Hepatocyte (in vitro differentiated cells): Measurements from ENCODE around the gene APOA1. TPM values are rescaled to one million over a fixed set of nuclear protein-coding genes. Genes with fewer than 3 reads are reported as not detected.

Source experiments
- DNase-seq: peaks from one replicate; pipeline ENCODE4 v3.0.0-alpha.2; 2016; ENCODE audit warnings: low spot score
- H2AFZ ChIP-seq: fragments of 200-600 bp; sonication (generic); 2 replicates; pipeline ENCODE4 v1.6.0; 2016; ENCODE audit warnings: antibody characterized with exemption, mild to moderate bottlenecking
- H3K27ac ChIP-seq: fragments of 200-600 bp; sonication (generic); 2 replicates; pipeline ENCODE4 v1.5.1; 2016; ENCODE audit warnings: mild to moderate bottlenecking
- H3K27me3 ChIP-seq: fragments of 200-600 bp; sonication (generic); 2 replicates; pipeline ENCODE4 v1.6.1; 2016
- H3K36me3 ChIP-seq: fragments of 200-600 bp; sonication (generic); replicated peaks from 2 replicates; pipeline ENCODE4 v1.5.1; 2016; ENCODE audit warnings: low read depth; ENCODE audit not compliant: insufficient read depth
- H3K4me1 ChIP-seq: fragments of 200-600 bp; sonication (generic); 2 replicates; pipeline ENCODE4 v1.5.1; 2016; ENCODE audit warnings: mild to moderate bottlenecking, moderate library complexity; ENCODE audit not compliant: insufficient read depth
- H3K4me2 ChIP-seq: fragments of 200-600 bp; sonication (generic); 2 replicates; pipeline ENCODE4 v1.6.0; 2016
- H3K4me3 ChIP-seq: fragments of 200-600 bp; sonication (generic); 2 replicates; pipeline ENCODE4 v1.5.1; 2016; ENCODE audit warnings: mild to moderate bottlenecking
- H3K79me2 ChIP-seq: fragments of 200-600 bp; sonication (generic); 2 replicates; pipeline ENCODE4 v1.6.0; 2017; ENCODE audit warnings: mild to moderate bottlenecking
- H3K9me2 ChIP-seq: fragments of 200-600 bp; sonication (generic); replicated peaks from 2 replicates; pipeline ENCODE4 v1.6.0; 2017; ENCODE audit warnings: mild to moderate bottlenecking; ENCODE audit not compliant: insufficient read depth
- H3K9me3 ChIP-seq: fragments of 200-600 bp; sonication (generic); 2 replicates; pipeline ENCODE4 v1.5.1; 2016; ENCODE audit warnings: low read depth, mild to moderate bottlenecking
- H4K20me1 ChIP-seq: fragments of 200-600 bp; sonication (generic); 2 replicates; pipeline ENCODE4 v1.6.0; 2016; ENCODE audit warnings: mild to moderate bottlenecking; ENCODE audit not compliant: insufficient read depth, poor library complexity, severe bottlenecking
- EZH2 ChIP-seq: fragments of 200-600 bp; sonication (generic); IDR thresholded peaks from 2 replicates; pipeline ENCODE4 v1.6.1; 2016; ENCODE audit warnings: antibody characterized with exemption, mild to moderate bottlenecking, borderline replicate concordance
- EZH2phosphoT487 ChIP-seq: fragments of 200-600 bp; sonication (generic); IDR thresholded peaks from one replicate; pipeline ENCODE4 v1.6.1; 2018; ENCODE audit warnings: antibody characterized with exemption, mild to moderate bottlenecking, low read depth, moderate library complexity; ENCODE audit not compliant: unreplicated experiment, severe bottlenecking
- WGBS: methylation state at CpG from one replicate; pipeline ENCODE4 v1.1.6; 2016; ENCODE audit warnings: low lambda C conversion rate; ENCODE audit errors: missing lambda C conversion rate; 5-methylcytosine and 5-hydroxymethylcytosine counted together
- polyA plus RNA-seq: library from polyadenylated mRNA; unstranded; fragments of >200 nt; fragmentation: Nextera tagmentation; extraction: Ambion mirVana; gene quantifications from 2 replicates; pipeline ENCODE4 v1.2.1, GENCODE V29; 2016
- total RNA-seq: library from RNA; depleted of rRNA; stranded (reverse); fragments of >200 nt; gene quantifications from 2 replicates; pipeline ENCODE4 v1.2.3, GENCODE V29; 2014
- TF ChIP-seq, protein P1 (sequence below): fragments of 200-600 bp; sonication (generic); IDR thresholded peaks from 2 replicates; pipeline ENCODE4 v1.5.1; 2016; ENCODE audit warnings: antibody characterized with exemption, mild to moderate bottlenecking; ENCODE audit not compliant: poor library complexity

The APOA1 gene
- total and polyA plus RNA-seq, 2 experiments from 2014 or later = 4,253 to 7,624 TPM

GRCh38 chr11:116788534-116788933 lies 48.9 kb downstream of the APOA1 start:
- 57% methylated on average over 4 of the region's 4 CpGs for WGBS
- peaks cover 12% of the 10 kb centered on the region for H3K4me1 ChIP-seq

GRCh38 chr11:116787786-116788486 lies 49.5 kb downstream of the APOA1 start, which contains the start of gene ZPR1:
TSS of gene ZPR1 (minus strand) at chr11:116788023. CDS start at chr11:116787990, 33 bp downstream.
- Histone ChIP-seq H3K9me2 (no peaks in the 10 kb centered on the region), H3K4me1 (peaks cover 12% of the 10 kb centered on the region), H3K27ac (peak within 1 kb of the TSS; percentile 92), H4K20me1 (no peaks in the 10 kb centered on the region), H3K36me3 (no peaks in the 10 kb centered on the region), H2AFZ (peak within 1 kb of the TSS; percentile 53), H3K79me2 (peaks cover 16% of the 10 kb centered on the region), H3K4me3 (peak within 1 kb of the TSS; percentile 31), H3K27me3 (no peaks in the 10 kb centered on the region), H3K4me2 (peak within 1 kb of the TSS; percentile 90), H3K9me3 (no peaks in the 10 kb centered on the region)
- DNase-seq = peak; percentile 88
- 2% methylated on average over 37 of the region's 56 CpGs for WGBS
- TF ChIP-seq EZH2phosphoT487 = no peak
- TF ChIP-seq, protein P1, sequence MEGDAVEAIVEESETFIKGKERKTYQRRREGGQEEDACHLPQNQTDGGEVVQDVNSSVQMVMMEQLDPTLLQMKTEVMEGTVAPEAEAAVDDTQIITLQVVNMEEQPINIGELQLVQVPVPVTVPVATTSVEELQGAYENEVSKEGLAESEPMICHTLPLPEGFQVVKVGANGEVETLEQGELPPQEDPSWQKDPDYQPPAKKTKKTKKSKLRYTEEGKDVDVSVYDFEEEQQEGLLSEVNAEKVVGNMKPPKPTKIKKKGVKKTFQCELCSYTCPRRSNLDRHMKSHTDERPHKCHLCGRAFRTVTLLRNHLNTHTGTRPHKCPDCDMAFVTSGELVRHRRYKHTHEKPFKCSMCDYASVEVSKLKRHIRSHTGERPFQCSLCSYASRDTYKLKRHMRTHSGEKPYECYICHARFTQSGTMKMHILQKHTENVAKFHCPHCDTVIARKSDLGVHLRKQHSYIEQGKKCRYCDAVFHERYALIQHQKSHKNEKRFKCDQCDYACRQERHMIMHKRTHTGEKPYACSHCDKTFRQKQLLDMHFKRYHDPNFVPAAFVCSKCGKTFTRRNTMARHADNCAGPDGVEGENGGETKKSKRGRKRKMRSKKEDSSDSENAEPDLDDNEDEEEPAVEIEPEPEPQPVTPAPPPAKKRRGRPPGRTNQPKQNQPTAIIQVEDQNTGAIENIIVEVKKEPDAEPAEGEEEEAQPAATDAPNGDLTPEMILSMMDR = no peak
- no peak for TF ChIP-seq EZH2

More at GRCh38 chr11:116788534-116788933, 48.9 kb downstream of the APOA1 start:
- peaks cover 16% of the 10 kb centered on the region for H3K79me2 ChIP-seq
- H3K9me3 ChIP-seq = no peaks in the 10 kb centered on the region
- H3K36me3 ChIP-seq = no peaks in the 10 kb centered on the region
- peak overlapping the region; percentile 31 for H3K4me3 ChIP-seq
- H3K4me2 ChIP-seq = peak overlapping the region; percentile 90
- no peaks in the 10 kb centered on the region for H3K27me3 ChIP-seq
- H4K20me1 ChIP-seq = no peaks in the 10 kb centered on the region
- peak overlapping the region; percentile 53 for H2AFZ ChIP-seq
- DNase-seq = no peak
- TF ChIP-seq EZH2phosphoT487 (no peak), EZH2 (no peak)
- TF ChIP-seq, protein P1 = no peak
- H3K27ac ChIP-seq = peak overlapping the region; percentile 92
- H3K9me2 ChIP-seq = no peaks in the 10 kb centered on the region

- Histone ChIP-seq H3K4me2 (peak overlapping the region; percentile 90), H3K36me3 (no peaks in the 10 kb centered on the region), H3K4me1 (peaks cover 12% of the 10 kb centered on the region), H3K4me3 (peak overlapping the region; percentile 31), H3K9me2 (no peaks in the 10 kb centered on the region), H3K27ac (peak overlapping the region; percentile 92), H3K79me2 (peaks cover 16% of the 10 kb centered on the region), H3K9me3 (no peaks in the 10 kb centered on the region), H3K27me3 (no peaks in the 10 kb centered on the region), H2AFZ (peak overlapping the region; percentile 53), H4K20me1 (no peaks in the 10 kb centered on the region)
- WGBS = under 1% methylated on average over 15 of the region's 15 CpGs
- DNase-seq = no peak
- TF ChIP-seq EZH2phosphoT487 = no peak
- TF ChIP-seq, protein P1 = no peak
- TF ChIP-seq EZH2 = no peak
Measured at GRCh38 chr11:116787436-116787785, 50.0 kb downstream of the APOA1 start.
